ENCODE data around the gene TWIST2. TPM values are rescaled to one million over a fixed set of nuclear protein-coding genes. Genes with fewer than 3 reads are reported as not detected.

TWIST2 gene
- total RNA-seq, 4 donors from 2014 or later: 72.5 to 140 (median 106) TPM

DNA sequence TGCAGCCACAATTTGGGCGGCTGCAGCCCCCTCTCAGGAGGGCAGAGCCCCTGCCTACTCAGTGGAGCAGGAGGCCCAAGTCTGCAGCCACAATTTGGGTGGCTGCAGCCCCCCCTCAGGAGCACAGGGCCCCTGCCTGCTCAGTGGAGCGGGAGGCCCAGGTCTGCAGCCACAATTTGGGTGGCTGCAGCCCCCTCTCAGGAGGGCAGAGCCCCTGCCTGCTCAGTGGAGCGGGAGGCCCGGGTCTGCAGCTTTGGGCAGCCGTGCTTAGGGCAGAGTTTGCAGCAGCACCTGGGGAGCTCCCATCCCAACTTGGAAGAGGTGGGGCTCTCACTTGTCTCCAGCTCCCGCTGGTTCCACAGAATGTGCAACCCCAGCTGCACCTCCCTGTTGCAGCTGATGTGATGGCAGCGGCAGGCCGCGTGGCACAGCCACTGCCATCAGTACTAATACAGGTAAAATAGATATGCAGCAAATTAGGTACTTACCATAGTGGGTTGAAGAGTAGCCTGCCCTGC is 99.4 kb downstream of the TWIST2 start:
- WGBS, 2 donors: 98 to 100% methylated on average over 4 to 5 of the region's 9 CpGs
- Histone ChIP-seq H3K4me3 (no peak overlapping the region), H3K4me1 (peaks cover 0 to 17% (median 3%) of the 10 kb centered on the region in 4 donors), H3K36me3 (no peaks in the 10 kb centered on the region), H3K27ac (no peak overlapping the region), H3K9me3 (no peaks in the 10 kb centered on the region), H3K27me3 (no peaks in the 10 kb centered on the region)
- TF ChIP-seq POLR2A (IDR thresholded peaks at IDR 0.05): no peak
- TF ChIP-seq, protein P1, sequence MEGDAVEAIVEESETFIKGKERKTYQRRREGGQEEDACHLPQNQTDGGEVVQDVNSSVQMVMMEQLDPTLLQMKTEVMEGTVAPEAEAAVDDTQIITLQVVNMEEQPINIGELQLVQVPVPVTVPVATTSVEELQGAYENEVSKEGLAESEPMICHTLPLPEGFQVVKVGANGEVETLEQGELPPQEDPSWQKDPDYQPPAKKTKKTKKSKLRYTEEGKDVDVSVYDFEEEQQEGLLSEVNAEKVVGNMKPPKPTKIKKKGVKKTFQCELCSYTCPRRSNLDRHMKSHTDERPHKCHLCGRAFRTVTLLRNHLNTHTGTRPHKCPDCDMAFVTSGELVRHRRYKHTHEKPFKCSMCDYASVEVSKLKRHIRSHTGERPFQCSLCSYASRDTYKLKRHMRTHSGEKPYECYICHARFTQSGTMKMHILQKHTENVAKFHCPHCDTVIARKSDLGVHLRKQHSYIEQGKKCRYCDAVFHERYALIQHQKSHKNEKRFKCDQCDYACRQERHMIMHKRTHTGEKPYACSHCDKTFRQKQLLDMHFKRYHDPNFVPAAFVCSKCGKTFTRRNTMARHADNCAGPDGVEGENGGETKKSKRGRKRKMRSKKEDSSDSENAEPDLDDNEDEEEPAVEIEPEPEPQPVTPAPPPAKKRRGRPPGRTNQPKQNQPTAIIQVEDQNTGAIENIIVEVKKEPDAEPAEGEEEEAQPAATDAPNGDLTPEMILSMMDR (IDR thresholded peaks at IDR 0.05): no peak
- no peak for TF ChIP-seq EP300 (IDR thresholded peaks at IDR 0.05)
- no peak for DNase-seq (ENCODE audit: low spot score in 2 of 2)

DNA sequence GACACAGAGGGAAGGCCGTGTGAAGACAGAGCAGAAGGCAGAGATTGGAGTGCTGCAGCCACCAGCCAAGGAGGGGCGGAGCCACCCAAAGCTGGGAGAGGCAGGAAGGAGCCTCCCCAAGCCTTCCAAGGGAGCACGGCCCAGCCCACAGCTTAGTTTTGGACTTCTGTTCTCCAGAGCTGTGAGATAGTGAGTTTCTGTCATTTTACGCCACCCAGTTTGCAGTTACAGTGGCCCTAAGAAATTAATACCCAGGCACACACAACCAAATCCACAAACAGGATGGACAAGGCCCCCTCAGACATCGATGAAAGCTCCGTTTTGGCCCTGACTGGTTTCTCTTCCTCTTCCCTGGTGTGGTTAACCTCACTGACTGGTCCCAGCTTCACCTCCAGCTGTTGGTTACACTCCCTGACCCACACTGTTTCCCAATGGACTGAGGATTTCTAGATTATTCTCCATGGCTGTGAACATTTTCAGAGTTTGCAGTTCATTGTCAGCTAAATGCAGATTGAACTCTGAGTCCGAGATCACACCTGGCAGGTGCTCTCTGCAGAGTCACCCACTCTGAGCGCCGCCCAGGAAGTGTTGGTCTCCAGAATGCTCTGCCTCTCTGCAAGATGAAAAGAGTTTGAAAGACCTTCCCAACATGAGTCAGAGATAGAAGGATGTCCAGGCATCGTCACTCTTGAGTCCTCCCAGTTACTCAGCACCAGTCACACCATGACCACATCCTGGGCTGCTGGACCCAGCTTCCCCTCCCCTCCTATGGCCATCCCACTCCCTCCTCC is 100.2 kb downstream of the TWIST2 start:
- DNase-seq (ENCODE audit: low spot score in 2 of 2): peak; percentile 33 to 37
- H3K9me3 ChIP-seq: no peaks in the 10 kb centered on the region
- peaks cover 0 to 20% (median 3%) of the 10 kb centered on the region in 4 donors for H3K4me1 ChIP-seq
- TF ChIP-seq, protein P1 (IDR thresholded peaks at IDR 0.05): no peak
- TF ChIP-seq POLR2A (IDR thresholded peaks at IDR 0.05) (no peak), EP300 (IDR thresholded peaks at IDR 0.05) (no peak)
- no peak overlapping the region for H3K4me3 ChIP-seq
- no peaks in the 10 kb centered on the region for H3K36me3 ChIP-seq
- H3K27me3 ChIP-seq: no peaks in the 10 kb centered on the region
- H3K27ac ChIP-seq: no peak overlapping the region
- WGBS, 2 donors: 53 to 71% methylated on average over 10 of the region's 10 CpGs

DNA sequence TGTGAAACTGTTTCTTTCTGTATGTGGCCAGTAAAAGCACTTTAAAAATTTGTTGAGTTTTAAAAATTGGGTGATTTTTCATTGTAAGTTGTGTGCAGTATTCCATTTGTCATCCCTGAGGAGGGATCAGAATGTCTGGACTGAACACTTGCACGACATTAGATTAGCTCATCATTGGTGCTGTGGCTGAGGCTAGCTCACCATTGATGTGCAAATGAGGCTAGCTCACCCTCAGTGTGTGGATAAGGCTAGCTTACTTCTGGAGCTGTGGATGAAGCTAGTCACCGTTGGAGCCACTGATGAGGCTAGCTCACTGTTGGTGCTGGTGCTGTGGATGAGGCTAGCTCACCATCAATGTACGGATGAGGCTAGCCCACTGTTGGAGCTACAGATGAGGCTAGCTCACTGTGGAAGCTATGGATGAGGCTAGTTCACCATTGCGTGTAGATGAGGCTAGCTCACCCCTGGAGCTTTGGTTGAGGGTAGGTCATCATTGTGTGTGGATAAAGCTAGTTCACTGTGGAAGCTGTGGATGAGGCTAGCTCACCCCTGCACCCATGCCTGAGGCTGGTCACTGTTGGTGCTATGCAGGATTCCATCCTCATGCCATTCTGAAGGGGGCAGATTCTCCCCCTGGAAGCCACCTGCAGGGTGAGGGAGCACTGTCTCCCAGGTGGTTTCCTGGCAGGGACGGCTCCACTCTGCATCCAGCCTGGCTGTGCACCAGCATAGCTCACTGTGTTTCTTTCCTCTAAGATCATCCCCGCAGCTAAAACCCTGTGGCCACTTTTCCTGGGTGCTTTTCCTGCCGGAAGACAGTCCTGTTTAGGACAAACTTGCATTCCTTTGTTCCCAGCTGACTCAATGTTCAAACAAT is 101.1 kb downstream of the TWIST2 start:
- 75 to 84% methylated on average over 6 to 7 of the region's 7 CpGs for WGBS, 2 donors
- TF ChIP-seq POLR2A (IDR thresholded peaks at IDR 0.05): no peak
- TF ChIP-seq, protein P1 (IDR thresholded peaks at IDR 0.05): no peak

DNA sequence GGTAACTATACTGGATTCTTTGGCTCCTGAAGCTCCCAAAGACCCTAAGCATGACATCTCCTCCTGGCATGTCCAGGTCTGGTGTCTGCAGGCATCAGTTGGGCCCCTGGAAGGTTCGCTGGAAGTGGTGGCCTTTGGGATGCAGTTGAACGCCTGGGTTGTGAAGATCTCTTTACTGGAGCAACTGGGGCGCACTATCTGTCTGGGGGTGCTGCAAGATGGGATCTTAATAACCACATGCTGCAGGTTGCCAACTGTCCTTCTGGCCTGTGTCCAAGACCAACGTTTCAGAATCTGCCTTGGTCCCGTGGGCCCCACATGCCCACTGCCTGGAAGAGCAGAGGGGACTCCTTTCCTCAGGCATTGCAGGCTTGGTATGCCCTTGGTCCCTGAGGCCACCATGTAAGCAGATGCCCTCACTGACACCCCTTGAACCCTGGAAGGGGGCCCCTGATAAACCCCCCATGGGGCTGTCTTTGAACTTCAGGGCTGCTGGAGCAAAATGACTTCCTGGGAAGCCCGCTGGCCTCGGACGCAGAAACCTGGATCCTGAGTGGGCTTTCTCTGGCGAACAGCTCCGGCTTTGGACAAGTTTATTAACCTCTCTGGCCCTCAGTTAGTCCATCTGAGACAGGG is 101.9 kb downstream of the TWIST2 start:
- Histone ChIP-seq H3K27me3 (no peaks in the 10 kb centered on the region), H3K4me1 (peaks cover 0 to 20% (median 3%) of the 10 kb centered on the region in 4 donors), H3K4me3 (no peak overlapping the region), H3K27ac (no peak overlapping the region), H3K9me3 (no peaks in the 10 kb centered on the region), H3K36me3 (no peaks in the 10 kb centered on the region)
- DNase-seq (ENCODE audit: low spot score in 2 of 2): peak; percentile 2 to 3
- TF ChIP-seq, protein P1 (IDR thresholded peaks at IDR 0.05): no peak
- no peak for TF ChIP-seq EP300 (IDR thresholded peaks at IDR 0.05)
- no peak for TF ChIP-seq POLR2A (IDR thresholded peaks at IDR 0.05)
- WGBS, 2 donors: 83 to 84% methylated on average over 10 of the region's 10 CpGs

More for the DNA sequence above, 101.1 kb downstream of the TWIST2 start:
- Histone ChIP-seq H3K4me1 (peaks cover 0 to 20% (median 3%) of the 10 kb centered on the region in 4 donors), H3K4me3 (no peak overlapping the region), H3K27me3 (no peaks in the 10 kb centered on the region), H3K9me3 (no peaks in the 10 kb centered on the region), H3K36me3 (no peaks in the 10 kb centered on the region), H3K27ac (no peak overlapping the region)
- peak in 1 of 2 donors; percentile 2 for DNase-seq (ENCODE audit: low spot score in 2 of 2)

Data from tibial nerve (tissue), 4 donors.